ENCODE data around the gene ZSCAN23. TPM values are rescaled to one million over a fixed set of nuclear protein-coding genes. Genes with fewer than 3 reads are reported as not detected.
A peak's percentile ranks its signal among the peaks of the same experiment; 100 is the strongest.

The ZSCAN23 gene
- total RNA-seq (1 to 10 TPM in 1 of 5 donors, under 1 TPM in 1, not detected in 3; 0.58 to 5.3 TPM), polyA plus RNA-seq (under 1 TPM in 2 of 3 donors, not detected in 1; 0.23 to 0.75 TPM)
- long read RNA-seq, donor 1, result 0 reads
- long read RNA-seq, donor 2, partial matches to known transcripts, result 0 of 1 reads
- long read RNA-seq, donor 2, other reads (novel, unspliced or antisense), result 0 of 1 reads
- long read RNA-seq, donor 3, result 0 reads
- long read RNA-seq, donor 4, result 0 reads
- long read RNA-seq, donor 5, partial matches to known transcripts, result 0 of 1 reads
- long read RNA-seq, donor 5, other reads (novel, unspliced or antisense), result 0 of 1 reads
- long read RNA-seq, donor 6, partial matches to known transcripts, result 5 of 5 reads
- long read RNA-seq, donor 6, other reads (novel, unspliced or antisense), result 0 of 5 reads
- long read RNA-seq, donor 7, result 0 reads
- long read RNA-seq, donor 8, partial matches to known transcripts, result 0 of 1 reads
- long read RNA-seq, donor 8, other reads (novel, unspliced or antisense), result 0 of 1 reads
- long read RNA-seq, donor 9, result 0 reads
- long read RNA-seq, donor 10, result 0 reads

DNA sequence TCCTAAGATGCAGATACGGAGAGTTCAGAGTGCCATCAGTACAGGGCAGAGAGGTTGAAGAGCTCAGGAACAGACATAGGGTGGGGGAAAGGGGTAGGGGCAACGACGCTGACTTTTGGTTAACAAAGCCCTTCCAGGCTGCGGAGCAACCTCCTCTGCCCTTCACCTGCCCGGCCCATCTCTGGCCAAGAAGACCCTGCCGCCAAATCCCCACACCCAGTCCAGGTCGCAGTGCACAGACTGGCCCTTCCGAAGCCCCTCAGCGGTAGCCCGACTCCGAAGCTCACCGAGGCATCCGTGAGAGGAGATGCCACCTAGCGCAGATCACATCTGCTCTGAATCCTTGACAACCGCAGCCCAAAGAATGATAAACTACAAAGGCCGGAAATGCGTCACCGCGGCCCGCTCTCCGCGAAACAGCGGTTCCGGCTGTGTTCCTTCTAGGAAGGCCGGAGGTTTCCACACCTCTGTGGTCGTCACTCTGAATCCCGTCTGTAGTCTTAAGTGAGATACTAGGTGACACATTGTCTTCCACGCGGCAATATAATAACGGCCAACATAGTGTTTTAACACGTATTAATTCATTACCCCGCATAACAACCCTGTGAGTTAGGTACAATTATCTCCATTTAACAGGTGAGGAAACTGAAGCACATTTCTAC, at the start of gene ZSCAN23:
TSS of gene ZSCAN23 (minus strand) at position 380 of the 662 bp plus-strand sequence. CDS start 7,225 bp downstream, outside the sequence.
- Histone ChIP-seq H3K27me3 (peaks cover 0 to 49% (median 18%) of the 10 kb centered on the region in 3 donors), H3K27ac (peak within 1 kb of the TSS in 4 of 5 donors; percentile 20 to 81 (median 38)), H3K4me1 (peaks cover 0 to 21% (median 10%) of the 10 kb centered on the region in 4 donors), H3K36me3 (no peaks in the 10 kb centered on the region), H3K4me3 (peak within 1 kb of the TSS; percentile 56 to 79 (median 62)), H3K9me3 (peaks cover 0 to 9% (median 0%) of the 10 kb centered on the region in 4 donors)
- WGBS, 5 donors, result 2 to 9% (median 2%) methylated on average over 30 to 32 of the region's 32 CpGs
- TF ChIP-seq POLR2A (IDR thresholded peaks at IDR 0.05) (no peak), POLR2AphosphoS5 (IDR thresholded peaks at IDR 0.05) (peak; percentile 52 to 66 (median 59)), EP300 (IDR thresholded peaks at IDR 0.05) (no peak)
- TF ChIP-seq, protein P1, sequence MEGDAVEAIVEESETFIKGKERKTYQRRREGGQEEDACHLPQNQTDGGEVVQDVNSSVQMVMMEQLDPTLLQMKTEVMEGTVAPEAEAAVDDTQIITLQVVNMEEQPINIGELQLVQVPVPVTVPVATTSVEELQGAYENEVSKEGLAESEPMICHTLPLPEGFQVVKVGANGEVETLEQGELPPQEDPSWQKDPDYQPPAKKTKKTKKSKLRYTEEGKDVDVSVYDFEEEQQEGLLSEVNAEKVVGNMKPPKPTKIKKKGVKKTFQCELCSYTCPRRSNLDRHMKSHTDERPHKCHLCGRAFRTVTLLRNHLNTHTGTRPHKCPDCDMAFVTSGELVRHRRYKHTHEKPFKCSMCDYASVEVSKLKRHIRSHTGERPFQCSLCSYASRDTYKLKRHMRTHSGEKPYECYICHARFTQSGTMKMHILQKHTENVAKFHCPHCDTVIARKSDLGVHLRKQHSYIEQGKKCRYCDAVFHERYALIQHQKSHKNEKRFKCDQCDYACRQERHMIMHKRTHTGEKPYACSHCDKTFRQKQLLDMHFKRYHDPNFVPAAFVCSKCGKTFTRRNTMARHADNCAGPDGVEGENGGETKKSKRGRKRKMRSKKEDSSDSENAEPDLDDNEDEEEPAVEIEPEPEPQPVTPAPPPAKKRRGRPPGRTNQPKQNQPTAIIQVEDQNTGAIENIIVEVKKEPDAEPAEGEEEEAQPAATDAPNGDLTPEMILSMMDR (IDR thresholded peaks at IDR 0.05), result no peak
- DNase-seq, result peak; percentile 75 to 95
- intact Hi-C loops (cut with DNase I; ENCODE audit: low total_unique reads), result no loop called here

GRCh38 chr6:28491984-28492317, 48.7 kb upstream of the ZSCAN23 start:
- intact Hi-C loops (cut with DNase I; ENCODE audit: low total_unique reads), result no loop called here
- Histone ChIP-seq H3K36me3 (no peaks in the 10 kb centered on the region), H3K4me1 (peaks cover 0 to 16% (median 6%) of the 10 kb centered on the region in 4 donors), H3K27me3 (peaks cover 0 to 78% (median 25%) of the 10 kb centered on the region in 3 donors), H3K27ac (no peak overlapping the region), H3K9me3 (no peaks in the 10 kb centered on the region), H3K4me3 (no peak overlapping the region)
- WGBS, 5 donors, result 35 to 53% (median 43%) methylated on average over 3 of the region's 3 CpGs
- no peak for DNase-seq
- TF ChIP-seq, protein P1 (IDR thresholded peaks at IDR 0.05), result no peak
- TF ChIP-seq EP300 (IDR thresholded peaks at IDR 0.05) (no peak), POLR2A (IDR thresholded peaks at IDR 0.05) (no peak)

DNA sequence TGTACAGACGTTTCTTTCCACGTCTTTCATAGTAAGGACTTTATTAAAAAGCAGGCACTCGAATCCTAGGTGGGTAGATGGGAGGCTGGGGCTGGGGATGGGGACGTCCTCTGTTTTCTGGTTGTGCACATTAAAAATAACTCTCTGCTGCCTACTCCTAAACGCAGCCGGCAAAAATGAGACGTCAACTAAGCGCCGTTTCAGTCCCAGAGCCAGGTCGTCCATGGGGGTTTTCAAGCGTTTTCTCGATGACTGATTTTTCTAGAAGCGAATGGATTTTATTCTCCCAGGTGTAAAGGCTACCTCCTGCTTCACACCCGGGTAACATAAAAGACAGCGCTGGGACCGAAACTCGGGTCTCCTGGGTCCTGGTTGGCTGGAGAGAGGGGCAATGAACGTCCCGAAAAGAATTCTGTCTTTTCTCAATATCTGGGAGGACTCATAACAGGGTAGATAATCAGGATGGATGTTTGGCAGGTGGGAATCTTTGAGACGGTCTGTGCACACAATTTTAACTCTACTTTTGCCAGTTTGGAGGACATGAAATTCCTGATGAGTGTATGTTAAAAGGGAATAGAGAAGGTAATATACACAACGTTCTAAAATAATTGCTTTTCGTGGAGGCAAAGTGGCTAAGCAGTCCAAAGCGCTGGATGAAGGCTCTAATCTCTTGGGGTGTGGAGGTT, 47.1 kb upstream of the ZSCAN23 start:
- Histone ChIP-seq H3K9me3 (peaks cover 0 to 8% (median 4%) of the 10 kb centered on the region in 4 donors), H3K27ac (peak overlapping the region in 2 of 5 donors; percentile 64 to 73), H3K36me3 (no peaks in the 10 kb centered on the region), H3K4me1 (peaks cover 0 to 16% (median 6%) of the 10 kb centered on the region in 4 donors), H3K27me3 (peaks cover 0 to 83% (median 25%) of the 10 kb centered on the region in 3 donors), H3K4me3 (peak overlapping the region; percentile 26 to 34 (median 30))
- TF ChIP-seq, protein P1 (IDR thresholded peaks at IDR 0.05), result no peak
- TF ChIP-seq POLR2A (IDR thresholded peaks at IDR 0.05), result no peak
- no peak for TF ChIP-seq EP300 (IDR thresholded peaks at IDR 0.05)
- no peak for TF ChIP-seq POLR2AphosphoS5 (IDR thresholded peaks at IDR 0.05)
- WGBS, 5 donors, result 15 to 22% (median 19%) methylated on average over 23 of the region's 23 CpGs
- peak in 1 of 2 donors; percentile 57 for DNase-seq
- intact Hi-C loops (cut with DNase I; ENCODE audit: low total_unique reads), result no loop called here
